Esophagus squamous epithelium (tissue), 4 donors: ENCODE data around the gene CADM4.

Experiments
- CTCF ChIP-seq, 6 experiments: fragments of 450-650 bp in 4 of 6; fragments of 200-600 bp in 2 of 6; sonication (generic) in 2 of 6; IDR thresholded peaks; one replicate each; pipeline ENCODE4 v1.5.1; 2016 to 2019; ENCODE audit warnings: antibody characterized with exemption in 6 of 6, mild to moderate bottlenecking in 4 of 6, moderate library complexity in 4 of 6
- POLR2A ChIP-seq, 4 donors: fragments of 450-650 bp; IDR thresholded peaks; one replicate each; pipeline ENCODE4 v1.6.1; 2017; ENCODE audit warnings: antibody characterized with exemption in 4 of 4, mild to moderate bottlenecking in 4 of 4, moderate library complexity in 3 of 4

GRCh38 chr19:43641333-43641732 is 1.7 kb upstream of the CADM4 start:
- no peak for TF ChIP-seq CTCF (IDR thresholded peaks at IDR 0.05)
- no peak for TF ChIP-seq POLR2A (IDR thresholded peaks at IDR 0.05)
